Spleen (tissue), 11 donors: ENCODE data around the gene SMC6. TPM values are rescaled to one million over a fixed set of nuclear protein-coding genes. Genes with fewer than 3 reads are reported as not detected.

Experiments
- DNase-seq: peaks from one replicate; pipeline ENCODE4 v3.0.0-alpha.2; 2020
- H3K27ac ChIP-seq, 8 donors: fragments of 200-600 bp; sonication (generic) in 7 of 8; 1 replicate in 4 of 8; 2 replicates in 4 of 8; pipeline versions ENCODE4 v1.5.0 to v1.8.0; 2016 to 2021; ENCODE audit warnings: inconsistent platforms in 4 of 8, mild to moderate bottlenecking in 4 of 8, moderate library complexity in 1 of 8
- H3K27me3 ChIP-seq, 7 donors: fragments of 200-600 bp; sonication (generic) in 6 of 7; replicated peaks in 1 of 7; 1 replicate in 4 of 7; 2 replicates in 3 of 7; pipeline versions ENCODE4 v1.5.0 to v1.8.0; 2016 to 2021; ENCODE audit warnings: inconsistent platforms in 3 of 7, mild to moderate bottlenecking in 1 of 7
- H3K36me3 ChIP-seq, 6 donors: fragments of 200-600 bp; sonication (generic) in 5 of 6; 1 replicate in 4 of 6; 2 replicates in 2 of 6; pipeline versions ENCODE4 v1.5.0 to v1.8.0; 2016 to 2021; ENCODE audit warnings: inconsistent platforms in 2 of 6
- H3K4me1 ChIP-seq, 6 donors: fragments of 200-600 bp; sonication (generic) in 5 of 6; 1 replicate in 3 of 6; 2 replicates in 3 of 6; pipeline versions ENCODE4 v1.5.0 to v1.8.0; 2016 to 2021; ENCODE audit warnings: inconsistent platforms in 3 of 6
- H3K4me3 ChIP-seq, 8 donors: fragments of 200-600 bp; sonication (generic) in 7 of 8; 1 replicate in 4 of 8; 2 replicates in 4 of 8; pipeline versions ENCODE4 v1.5.0 to v1.8.0; 2016 to 2021; ENCODE audit warnings: inconsistent platforms in 4 of 8, mild to moderate bottlenecking in 4 of 8, moderate library complexity in 2 of 8
- H3K9me3 ChIP-seq, 8 donors: fragments of 200-600 bp; sonication (generic) in 7 of 8; 1 replicate in 4 of 8; 2 replicates in 4 of 8; pipeline versions ENCODE4 v1.5.0 to v1.8.0; 2016 to 2021; ENCODE audit warnings: inconsistent platforms in 4 of 8
- CTCF ChIP-seq, 11 experiments: fragments of 200-600 bp in 7 of 11; fragments of 450-650 bp in 4 of 11; sonication (generic) in 4 of 11; IDR thresholded peaks in 8 of 11; conservative IDR thresholded peaks in 3 of 11; 1 replicate in 7 of 11; 2 replicates in 4 of 11; pipeline versions ENCODE4 v1.4.0 to v1.8.0; 2016 to 2021; ENCODE audit warnings: antibody characterized with exemption in 11 of 11, inconsistent platforms in 4 of 11, mild to moderate bottlenecking in 1 of 11
- POLR2A ChIP-seq, 3 donors: fragments of 450-650 bp; IDR thresholded peaks; one replicate each; pipeline ENCODE4 v1.5.1; 2017; ENCODE audit warnings: antibody characterized with exemption in 3 of 3, mild to moderate bottlenecking in 1 of 3
- POLR2AphosphoS5 ChIP-seq, 3 donors: sonication (generic); formaldehyde crosslinking; IDR thresholded peaks; one replicate each; pipeline ENCODE4 v1.5.1; 2017; ENCODE audit warnings: antibody characterized with exemption in 3 of 3
- WGBS, 5 donors: extraction: QIAGEN DNeasy Blood & Tissue Kit in 3 of 5; methylation state at CpG; one replicate each; pipeline versions ENCODE4 v1.1.5 to v1.1.7; 2013 to 2018; 5-methylcytosine and 5-hydroxymethylcytosine counted together
- intact Hi-C: fragments of 100-400 bp; cut with DNase I; formaldehyde crosslinking; loops from one replicate; pipeline ENCODE4 v1.15.0; 2023; ENCODE audit warnings: low total_unique reads
- polyA plus RNA-seq, 3 donors: library from polyadenylated mRNA; stranded (reverse); fragments of 200-250 nt; gene quantifications; one replicate each; pipeline ENCODE4 v1.2.1, GENCODE V29; 2013
- total RNA-seq, 7 donors: library from RNA; depleted of rRNA in 3 of 7; stranded (reverse); fragments of >200 nt in 3 of 7; fragmentation: NEBNext Ultra II Directional in 4 of 7; extraction: Animal tissue kit (Norgen Biotek cat#: 25700) in 4 of 7; gene quantifications; one replicate each; pipeline versions ENCODE4 v1.1.0 to v1.2.1, GENCODE V29; 2016 to 2021
- donor health status: healthy with polysubstance abuse.
- donor health status: DM: no; HTN: no; CAD: no; lungs with moderate emphysema.
- donor health status: DM: no; HTN: no; CAD: no.
- donor health status: Bipolar disorder and iron deficiency.
- donor health status: healthy.
- donor health status: DM: no; HTN: no; CAD: no.
- donor health status: DM: yes; HTN: yes; CAD: no.

Gene SMC6
- total and polyA plus RNA-seq, 10 donors, result 17.6 to 44.8 (median 29.0) TPM

GRCh38 chr2:17621781-17622180 lies 131.8 kb downstream of the SMC6 start:
- intact Hi-C loops, result no loop called here
- H3K27ac ChIP-seq, result no peak overlapping the region
- H3K4me1 ChIP-seq, result no peaks in the 10 kb centered on the region
- H3K4me3 ChIP-seq, result no peak overlapping the region
- H3K36me3 ChIP-seq, result no peaks in the 10 kb centered on the region
- TF ChIP-seq CTCF (IDR thresholded peaks at IDR 0.05 in 8 of 11, conservative IDR thresholded peaks at IDR 0.05 in 3 of 11) (no peak), POLR2A (IDR thresholded peaks at IDR 0.05) (no peak), POLR2AphosphoS5 (IDR thresholded peaks at IDR 0.05) (no peak)
- 90 to 94% (median 93%) methylated on average over 2 of the region's 2 CpGs for WGBS, 5 donors
- DNase-seq, result no peak
- H3K27me3 ChIP-seq, result peaks cover 0 to 8% (median 0%) of the 10 kb centered on the region in 7 donors
- no peaks in the 10 kb centered on the region for H3K9me3 ChIP-seq

- H3K27me3 ChIP-seq, result peaks cover 0 to 8% (median 0%) of the 10 kb centered on the region in 7 donors
- H3K9me3 ChIP-seq, result no peaks in the 10 kb centered on the region
- H3K27ac ChIP-seq, result no peak overlapping the region
- intact Hi-C loops, result no loop called here
- TF ChIP-seq POLR2AphosphoS5 (IDR thresholded peaks at IDR 0.05), result no peak
- TF ChIP-seq CTCF (IDR thresholded peaks at IDR 0.05 in 8 of 11, conservative IDR thresholded peaks at IDR 0.05 in 3 of 11), result no peak
- no peak for TF ChIP-seq POLR2A (IDR thresholded peaks at IDR 0.05)
- H3K4me1 ChIP-seq, result no peaks in the 10 kb centered on the region
- H3K4me3 ChIP-seq, result no peak overlapping the region
- no peak for DNase-seq
- no peaks in the 10 kb centered on the region for H3K36me3 ChIP-seq
These were observed 132.8 kb downstream of the SMC6 start for GRCh38 chr2:17620841-17621240.

GRCh38 chr2:17620280-17620679 lies 133.3 kb downstream of the SMC6 start:
- H3K27me3 ChIP-seq, result peaks cover 0 to 8% (median 0%) of the 10 kb centered on the region in 7 donors
- WGBS, 5 donors, result 62 to 72% (median 68%) methylated on average over 6 of the region's 6 CpGs
- H3K36me3 ChIP-seq, result no peaks in the 10 kb centered on the region
- no peak overlapping the region for H3K27ac ChIP-seq
- TF ChIP-seq POLR2AphosphoS5 (IDR thresholded peaks at IDR 0.05) (no peak), POLR2A (IDR thresholded peaks at IDR 0.05) (no peak)
- no peak overlapping the region for H3K4me3 ChIP-seq
- DNase-seq, result no peak
- H3K9me3 ChIP-seq, result no peaks in the 10 kb centered on the region
- intact Hi-C loops, result no loop called here
- H3K4me1 ChIP-seq, result no peaks in the 10 kb centered on the region

DNA sequence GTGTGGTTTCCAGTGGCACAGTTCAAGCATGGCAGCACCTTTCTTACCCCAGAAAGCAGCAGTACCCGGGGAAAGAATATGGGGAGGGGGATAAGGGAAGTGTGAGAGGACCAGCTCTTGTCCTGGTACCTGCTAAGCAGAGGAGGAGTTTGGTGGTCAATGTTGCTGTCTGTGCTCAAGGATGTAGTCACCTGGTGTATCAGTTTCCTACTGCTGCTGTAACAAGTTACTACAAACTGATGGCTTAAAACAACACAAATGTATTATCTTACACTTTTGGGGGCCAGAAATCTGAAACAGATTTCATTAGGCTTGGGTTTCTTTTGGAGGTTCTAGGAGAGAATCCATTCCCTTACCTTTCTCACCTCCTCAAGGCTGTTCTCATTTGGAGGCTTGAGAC lies 135.7 kb downstream of the SMC6 start:
- Histone ChIP-seq H3K36me3 (no peaks in the 10 kb centered on the region), H3K27ac (no peak overlapping the region), H3K9me3 (no peaks in the 10 kb centered on the region), H3K4me1 (no peaks in the 10 kb centered on the region), H3K4me3 (no peak overlapping the region), H3K27me3 (peaks cover 0 to 12% (median 0%) of the 10 kb centered on the region in 7 donors)
- no peak for DNase-seq
- WGBS, 5 donors, result 55 to 97% (median 80%) methylated on average over 1 of the region's 1 CpG
- no peak for TF ChIP-seq CTCF (IDR thresholded peaks at IDR 0.05 in 8 of 11, conservative IDR thresholded peaks at IDR 0.05 in 3 of 11)
- TF ChIP-seq POLR2A (IDR thresholded peaks at IDR 0.05), result no peak
- TF ChIP-seq POLR2AphosphoS5 (IDR thresholded peaks at IDR 0.05), result no peak
- intact Hi-C loops, result no loop called here

DNA sequence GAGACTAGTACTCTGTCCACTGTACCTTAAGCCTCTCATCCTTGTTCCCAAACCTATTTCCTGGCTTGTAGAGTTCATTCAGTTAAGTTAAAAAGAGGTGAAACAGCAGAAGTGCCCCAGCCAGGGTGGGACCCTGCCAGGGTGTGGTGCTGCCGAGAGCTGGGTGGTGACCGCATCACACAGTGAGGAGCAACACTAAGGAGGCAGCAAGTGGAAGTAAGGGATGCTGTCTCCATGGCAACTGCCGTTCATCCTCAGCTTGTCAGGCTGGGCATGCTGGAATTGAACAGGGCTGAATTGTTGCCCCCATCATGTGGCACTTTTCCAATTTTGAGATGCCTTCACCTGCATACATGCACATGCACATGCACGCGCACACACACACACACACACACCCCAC lies 136.1 kb downstream of the SMC6 start:
- Histone ChIP-seq H3K36me3 (no peaks in the 10 kb centered on the region), H3K4me1 (no peaks in the 10 kb centered on the region), H3K9me3 (no peaks in the 10 kb centered on the region), H3K4me3 (no peak overlapping the region), H3K27me3 (peaks cover 0 to 12% (median 0%) of the 10 kb centered on the region in 7 donors), H3K27ac (no peak overlapping the region)
- no peak for DNase-seq
- TF ChIP-seq POLR2AphosphoS5 (IDR thresholded peaks at IDR 0.05) (no peak), CTCF (IDR thresholded peaks at IDR 0.05 in 8 of 11, conservative IDR thresholded peaks at IDR 0.05 in 3 of 11) (no peak), POLR2A (IDR thresholded peaks at IDR 0.05) (no peak)
- WGBS, 5 donors, result 83 to 95% (median 93%) methylated on average over 4 to 5 of the region's 5 CpGs
- intact Hi-C loops, result no loop called here
